ENCODE data around the gene TMED1. TPM values are rescaled to one million over a fixed set of nuclear protein-coding genes. Genes with fewer than 3 reads are reported as not detected.

Gene TMED1
- total and polyA plus RNA-seq, 9 of the 15 experiments (the other 6 are each of a cell fraction or from before 2014, with no cell fraction given): 0.86 to 30.2 (median 23.5) TPM

- TF ChIP-seq ZHX1 (conservative IDR thresholded peaks at IDR 0.05; ENCODE audit: low read length): no peak
- TF ChIP-seq C11orf30 (IDR thresholded peaks at IDR 0.05; ENCODE audit: low read depth): peak; percentile 68; the same call in 1 of the 2 replicates
- no peak for TF ChIP-seq HSF4 (CRISPR knock-in tag; IDR thresholded peaks at IDR 0.05; ENCODE audit: borderline replicate concordance)
- TF ChIP-seq BHLHE40 (IDR thresholded peaks at IDR 0.05; ENCODE audit: low read length): peak; percentile 49
- no peak for TF ChIP-seq DLX4 (CRISPR knock-in tag; IDR thresholded peaks at IDR 0.05)
- TF ChIP-seq MEF2A (IDR thresholded peaks at IDR 0.05; ENCODE audit: control insufficient read depth, low read depth, low read length): no peak
- no peak for TF ChIP-seq ATF7 (IDR thresholded peaks at IDR 0.05)
- TF ChIP-seq CGGBP1 (CRISPR knock-in tag; IDR thresholded peaks at IDR 0.05): 0 out of 2 replicates have a peak, but pooled peaks have one; percentile 13
- no peak for TF ChIP-seq MAZ (CRISPR knock-in tag; conservative IDR thresholded peaks at IDR 0.05 in 1 of 2, IDR thresholded peaks at IDR 0.05 in 1 of 2)
- TF ChIP-seq MYNN (IDR thresholded peaks at IDR 0.05): peak; percentile 71
- no peak for TF ChIP-seq MYNN (CRISPR knock-in tag; IDR thresholded peaks at IDR 0.05)
- no peak for TF ChIP-seq SNAPC5 (CRISPR knock-in tag; IDR thresholded peaks at IDR 0.05)
- peak; percentile 96; the same call in 1 of the 2 replicates for TF ChIP-seq EGR1 (conservative IDR thresholded peaks at IDR 0.05)
- TF ChIP-seq FOXA3 (CRISPR knock-in tag; conservative IDR thresholded peaks at IDR 0.05 in 1 of 2, IDR thresholded peaks at IDR 0.05 in 1 of 2): peak in 1 of 2 experiments; percentile 62; a peak in 1 of 4 replicates
- no peak for TF ChIP-seq ARID4B (CRISPR knock-in tag; IDR thresholded peaks at IDR 0.05)
- TF ChIP-seq HCFC1 (IDR thresholded peaks at IDR 0.05; ENCODE audit: low read depth, low read length): no peak
- no peak for TF ChIP-seq DMBX1 (CRISPR knock-in tag; IDR thresholded peaks at IDR 0.05; ENCODE audit: borderline replicate concordance)
- TF ChIP-seq SRSF1 (IDR thresholded peaks at IDR 0.05; ENCODE audit: low read depth, low read length): no peak
- no peak for TF ChIP-seq ARNT (IDR thresholded peaks at IDR 0.05)
Measured at GRCh38 chr19:10835089-10835753, 791 bp downstream of the TMED1 start (continued).

Measured in K562 (cell line).